H9 (cell line): ENCODE data around the gene RANBP17. TPM values are rescaled to one million over a fixed set of nuclear protein-coding genes. Genes with fewer than 3 reads are reported as not detected.

Source experiments
- DNase-seq: peaks from one replicate; pipeline ENCODE4 v3.0.0-alpha.2; 2017
- H2AFZ ChIP-seq: one replicate; pipeline ENCODE4 v1.6.1; 2013; ENCODE audit warnings: mild to moderate bottlenecking, low read length, control low read depth, moderate library complexity
- H2AK5ac ChIP-seq: 2 replicates; pipeline ENCODE4 v1.6.1; 2013; ENCODE audit warnings: low read length, control low read depth, mixed read lengths; ENCODE audit not compliant: insufficient read length
- H2BK120ac ChIP-seq: one replicate; pipeline ENCODE4 v1.6.1; 2013; ENCODE audit warnings: low read depth, mild to moderate bottlenecking, low read length, control low read depth, inconsistent platforms; ENCODE audit not compliant: poor library complexity, severe bottlenecking
- H2BK12ac ChIP-seq: 2 replicates; pipeline ENCODE4 v1.6.1; 2013; ENCODE audit warnings: low read length, control low read depth, mixed read lengths, low read depth; ENCODE audit not compliant: insufficient read length
- H2BK15ac ChIP-seq: 2 replicates; pipeline ENCODE4 v1.6.1; 2013; ENCODE audit warnings: low read depth, low read length, control low read depth
- H2BK20ac ChIP-seq: one replicate; pipeline ENCODE4 v1.6.1; 2013; ENCODE audit warnings: low read depth, mild to moderate bottlenecking, low read length, control low read depth, inconsistent platforms; ENCODE audit not compliant: poor library complexity, severe bottlenecking
- H2BK5ac ChIP-seq: 2 replicates; pipeline ENCODE4 v1.6.1; 2013; ENCODE audit warnings: low read length, control low read depth, mixed read lengths; ENCODE audit not compliant: insufficient read length
- H3K14ac ChIP-seq: 2 replicates; pipeline ENCODE4 v1.6.1; 2013; ENCODE audit warnings: low read length, control low read depth; ENCODE audit not compliant: insufficient read depth
- H3K18ac ChIP-seq: 2 replicates; pipeline ENCODE4 v1.6.1; 2013; ENCODE audit warnings: low read depth, mild to moderate bottlenecking, mixed read lengths, low read length, control low read depth; ENCODE audit not compliant: insufficient read length
- H3K23ac ChIP-seq: 2 replicates; pipeline ENCODE4 v1.6.1; 2013; ENCODE audit warnings: low read length, control low read depth, mixed read lengths, low read depth; ENCODE audit not compliant: insufficient read length
- H3K23me2 ChIP-seq: 2 replicates; pipeline ENCODE4 v1.6.1; 2013; ENCODE audit warnings: low read depth, mild to moderate bottlenecking, mixed read lengths, low read length, control low read depth; ENCODE audit not compliant: insufficient read length, poor library complexity, severe bottlenecking
- H3K27ac ChIP-seq: 2 replicates; pipeline ENCODE4 v1.5.1; 2013; ENCODE audit warnings: low read length, control low read depth, mixed read lengths, low read depth; ENCODE audit not compliant: insufficient read length
- H3K27me3 ChIP-seq: 2 replicates; pipeline ENCODE4 v1.6.1; 2013; ENCODE audit warnings: low read length, control low read depth, inconsistent platforms; ENCODE audit not compliant: insufficient read depth
- H3K4ac ChIP-seq: 2 replicates; pipeline ENCODE4 v1.6.1; 2013; ENCODE audit warnings: low read depth, mild to moderate bottlenecking, control low read depth, inconsistent platforms, low read length, moderate library complexity
- H3K4me1 ChIP-seq: 2 replicates; pipeline ENCODE4 v1.6.1; 2013; ENCODE audit warnings: low read length, control low read depth, inconsistent platforms; ENCODE audit not compliant: insufficient read depth
- H3K4me2 ChIP-seq: 2 replicates; pipeline ENCODE4 v1.6.1; 2013; ENCODE audit warnings: low read length, control low read depth, mixed read lengths; ENCODE audit not compliant: insufficient read length, insufficient read depth
- H3K56ac ChIP-seq: 2 replicates; pipeline ENCODE4 v1.6.1; 2013; ENCODE audit warnings: low read depth, mild to moderate bottlenecking, mixed read lengths, low read length, control low read depth; ENCODE audit not compliant: insufficient read length
- H3K79me1 ChIP-seq: 2 replicates; pipeline ENCODE4 v1.6.1; 2013; ENCODE audit warnings: low read depth, mild to moderate bottlenecking, moderate library complexity, low read length, control low read depth, inconsistent platforms; ENCODE audit not compliant: insufficient read depth, poor library complexity, severe bottlenecking
- H3K79me2 ChIP-seq: 2 replicates; pipeline ENCODE4 v1.6.1; 2013; ENCODE audit warnings: low read length, control low read depth, inconsistent platforms; ENCODE audit not compliant: insufficient read depth
- H3K9ac ChIP-seq: 2 replicates; pipeline ENCODE4 v1.6.1; 2013; ENCODE audit warnings: low read length, control low read depth, mixed read lengths; ENCODE audit not compliant: insufficient read length; ENCODE audit errors: extremely low read depth
- H3K9me3 ChIP-seq: one replicate; pipeline ENCODE4 v1.6.1; 2013; ENCODE audit warnings: low read depth, low read length, inconsistent platforms; ENCODE audit not compliant: control insufficient read depth
- H3T11ph ChIP-seq: one replicate; pipeline ENCODE4 v1.6.1; 2013; ENCODE audit warnings: mild to moderate bottlenecking, low read length, control low read depth, inconsistent platforms
- H4K20me1 ChIP-seq: one replicate; pipeline ENCODE4 v1.6.1; 2013; ENCODE audit not compliant: control insufficient read depth, insufficient read length, insufficient read depth
- H4K5ac ChIP-seq: 2 replicates; pipeline ENCODE4 v1.6.1; 2013; ENCODE audit warnings: low read depth, mild to moderate bottlenecking, mixed read lengths, low read length, control low read depth; ENCODE audit not compliant: insufficient read length
- H4K8ac ChIP-seq: replicated peaks from 2 replicates; pipeline ENCODE4 v1.6.1; 2013; ENCODE audit warnings: low read length, control low read depth, mixed read lengths, low read depth; ENCODE audit not compliant: insufficient read length
- H4K91ac ChIP-seq: 2 replicates; pipeline ENCODE4 v1.6.1; 2013; ENCODE audit warnings: low read depth, mild to moderate bottlenecking, moderate library complexity, mixed read lengths, low read length, control low read depth; ENCODE audit not compliant: insufficient read length
- H3K27ac Mint-ChIP-seq, 3 experiments: 2 replicates in 2 of 3; 3 replicates in 1 of 3; pipeline ENCODE4 v1.8.0; 2020 to 2021; ENCODE audit warnings: mixed read lengths in 3 of 3, mild to moderate bottlenecking in 1 of 3, moderate library complexity in 1 of 3
- H3K27me3 Mint-ChIP-seq: 2 replicates; pipeline ENCODE4 v1.8.0; 2021; ENCODE audit warnings: low read depth, mild to moderate bottlenecking, moderate library complexity, mixed read lengths
- H3K36me3 Mint-ChIP-seq, 3 experiments: 2 replicates in 2 of 3; 3 replicates in 1 of 3; pipeline ENCODE4 v1.8.0; 2020 to 2021; ENCODE audit warnings: low read depth in 3 of 3, mixed read lengths in 3 of 3; ENCODE audit not compliant: insufficient read depth in 1 of 3
- H3K4me1 Mint-ChIP-seq, 2 experiments: 2 replicates each; pipeline ENCODE4 v1.8.0; 2020; ENCODE audit warnings: mixed read lengths in 2 of 2
- H3K4me3 Mint-ChIP-seq, 2 experiments: 2 replicates in 1 of 2; 3 replicates in 1 of 2; pipeline ENCODE4 v1.8.0; 2020 to 2021; ENCODE audit warnings: mild to moderate bottlenecking in 2 of 2, mixed read lengths in 2 of 2, moderate library complexity in 1 of 2
- H3K9me3 Mint-ChIP-seq, 2 experiments: 2 replicates in 1 of 2; 3 replicates in 1 of 2; pipeline ENCODE4 v1.8.0; 2020; ENCODE audit warnings: mild to moderate bottlenecking in 2 of 2, mixed read lengths in 2 of 2, moderate library complexity in 1 of 2
- WGBS: extraction: QIAGEN DNeasy Blood & Tissue Kit; methylation state at CpG from one replicate; pipeline ENCODE4 v1.1.7; 2013; ENCODE audit warnings: missing lambda C conversion rate, low lambda C conversion rate, mixed read lengths; ENCODE audit not compliant: insufficient read length; ENCODE audit errors: extremely low coverage; 5-methylcytosine and 5-hydroxymethylcytosine counted together
- total RNA-seq: library from RNA; stranded (reverse); gene quantifications from 2 replicates; pipeline ENCODE4 v1.2.1, GENCODE V29; 2021
- TF ChIP-seq, protein P1 (sequence below): fragments of 200-600 bp; sonication (generic); conservative IDR thresholded peaks from 3 replicates; pipeline ENCODE4 v1.8.0; 2021; ENCODE audit warnings: antibody characterized with exemption, mild to moderate bottlenecking

The RANBP17 gene
- total RNA-seq, 1 experiment from 2014 or later = 16.5 TPM

DNA sequence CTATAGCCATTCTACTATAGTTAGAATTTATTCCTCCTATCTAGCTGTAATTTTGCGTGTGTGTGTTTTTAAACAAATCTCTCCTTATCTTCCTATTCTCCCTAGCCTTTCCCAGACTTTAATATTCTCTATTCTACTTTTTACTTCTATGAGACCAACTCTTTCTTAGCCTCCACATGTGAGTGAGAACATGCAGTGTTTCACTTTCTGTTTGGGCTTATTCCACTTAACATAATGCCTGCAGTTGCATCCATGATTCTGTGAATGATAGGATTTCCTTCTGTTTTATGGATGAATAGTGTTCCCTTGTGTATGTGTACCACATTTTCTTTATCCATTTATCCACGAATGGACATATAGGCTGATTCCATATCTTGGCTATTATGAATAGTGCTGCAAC, 254.9 kb downstream of the RANBP17 start:
- Histone ChIP-seq H2AK5ac (no peak overlapping the region), H4K91ac (no peak overlapping the region), H3K18ac (no peak overlapping the region), H3K9ac (no peak overlapping the region), H3K79me1 (no peaks in the 10 kb centered on the region), H2AFZ (no peak overlapping the region), H3K9me3 (no peaks in the 10 kb centered on the region), H2BK120ac (no peak overlapping the region), H3K4ac (no peak overlapping the region), H2BK12ac (no peak overlapping the region), H3K23me2 (no peaks in the 10 kb centered on the region), H3K4me2 (no peak overlapping the region), H4K20me1 (no peaks in the 10 kb centered on the region), H3T11ph (no peak overlapping the region), H3K23ac (no peak overlapping the region), H2BK20ac (no peak overlapping the region), H3K14ac (no peak overlapping the region), H3K27me3 (no peaks in the 10 kb centered on the region), H3K56ac (no peak overlapping the region), H2BK5ac (no peak overlapping the region), H3K4me1 (no peaks in the 10 kb centered on the region), H3K79me2 (no peaks in the 10 kb centered on the region), H4K5ac (no peak overlapping the region), H3K27ac (no peak overlapping the region), H4K8ac (no peak overlapping the region), H2BK15ac (no peak overlapping the region)
- H3K9me3 Mint-ChIP-seq = no peaks in the 10 kb centered on the region
- H3K27ac Mint-ChIP-seq = no peak overlapping the region
- no peak for DNase-seq
- no peaks in the 10 kb centered on the region for H3K36me3 Mint-ChIP-seq
- WGBS = no CpG with 5 or more reads among the region's 2 CpGs
- H3K4me3 Mint-ChIP-seq = no peak overlapping the region
- TF ChIP-seq, protein P1, sequence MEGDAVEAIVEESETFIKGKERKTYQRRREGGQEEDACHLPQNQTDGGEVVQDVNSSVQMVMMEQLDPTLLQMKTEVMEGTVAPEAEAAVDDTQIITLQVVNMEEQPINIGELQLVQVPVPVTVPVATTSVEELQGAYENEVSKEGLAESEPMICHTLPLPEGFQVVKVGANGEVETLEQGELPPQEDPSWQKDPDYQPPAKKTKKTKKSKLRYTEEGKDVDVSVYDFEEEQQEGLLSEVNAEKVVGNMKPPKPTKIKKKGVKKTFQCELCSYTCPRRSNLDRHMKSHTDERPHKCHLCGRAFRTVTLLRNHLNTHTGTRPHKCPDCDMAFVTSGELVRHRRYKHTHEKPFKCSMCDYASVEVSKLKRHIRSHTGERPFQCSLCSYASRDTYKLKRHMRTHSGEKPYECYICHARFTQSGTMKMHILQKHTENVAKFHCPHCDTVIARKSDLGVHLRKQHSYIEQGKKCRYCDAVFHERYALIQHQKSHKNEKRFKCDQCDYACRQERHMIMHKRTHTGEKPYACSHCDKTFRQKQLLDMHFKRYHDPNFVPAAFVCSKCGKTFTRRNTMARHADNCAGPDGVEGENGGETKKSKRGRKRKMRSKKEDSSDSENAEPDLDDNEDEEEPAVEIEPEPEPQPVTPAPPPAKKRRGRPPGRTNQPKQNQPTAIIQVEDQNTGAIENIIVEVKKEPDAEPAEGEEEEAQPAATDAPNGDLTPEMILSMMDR = no peak
- H3K4me1 Mint-ChIP-seq = no peaks in the 10 kb centered on the region
- no peaks in the 10 kb centered on the region for H3K27me3 Mint-ChIP-seq
